Body of pancreas (tissue), 4 donors: ENCODE data around the gene LITAF. TPM values are rescaled to one million over a fixed set of nuclear protein-coding genes. Genes with fewer than 3 reads are reported as not detected.

ENCODE experiments used
- ATAC-seq: fragments of 150-250 bp; one replicate; pipeline ENCODE4 v1.9.1; 2016
- DNase-seq, 4 donors: peaks; one replicate each; pipeline ENCODE4 v3.0.0-alpha.2; 2019
- H3K27ac ChIP-seq, 4 donors: fragments of 200-600 bp; sonication (generic); 1 replicate in 3 of 4; 2 replicates in 1 of 4; pipeline versions ENCODE4 v1.5.1 to v1.6.1; 2016 to 2019; ENCODE audit warnings: mild to moderate bottlenecking in 1 of 4, mixed read lengths in 1 of 4, moderate library complexity in 1 of 4
- H3K27me3 ChIP-seq, 2 donors: fragments of 200-600 bp; sonication (generic); one replicate each; pipeline ENCODE4 v1.6.0; 2016; ENCODE audit warnings: mild to moderate bottlenecking in 1 of 2
- H3K36me3 ChIP-seq, 2 donors: fragments of 200-600 bp; sonication (generic); replicated peaks in 1 of 2; 2 replicates each; pipeline ENCODE4 v1.5.1; 2016; ENCODE audit warnings: low read depth in 2 of 2; ENCODE audit not compliant: insufficient read depth in 1 of 2
- H3K4me1 ChIP-seq: fragments of 200-600 bp; sonication (generic); one replicate; pipeline ENCODE4 v1.6.0; 2016
- H3K4me3 ChIP-seq, 2 donors: fragments of 200-600 bp; sonication (generic); 1 replicate in 1 of 2; 2 replicates in 1 of 2; pipeline ENCODE4 v1.5.1; 2016 to 2019
- H3K9me3 ChIP-seq, 3 donors: fragments of 200-600 bp; sonication (generic); 1 replicate in 2 of 3; 2 replicates in 1 of 3; pipeline ENCODE4 v1.5.1; 2016
- CTCF ChIP-seq, 7 experiments: fragments of 450-650 bp in 4 of 7; fragments of 200-600 bp in 3 of 7; sonication (generic) in 3 of 7; IDR thresholded peaks; one replicate each; pipeline ENCODE4 v1.5.1; 2016 to 2019; ENCODE audit warnings: antibody characterized with exemption in 7 of 7
- POLR2A ChIP-seq, 3 donors: fragments of 450-650 bp; IDR thresholded peaks; one replicate each; pipeline ENCODE4 v1.6.1; 2016; ENCODE audit warnings: antibody characterized with exemption in 3 of 3, mild to moderate bottlenecking in 2 of 3
- WGBS, 2 donors: methylation state at CpG; one replicate each; pipeline ENCODE4 v1.1.5; 2017; 5-methylcytosine and 5-hydroxymethylcytosine counted together
- intact Hi-C: fragments of 100-400 bp; cut with DNase I; formaldehyde crosslinking; loops from one replicate; pipeline ENCODE4 v1.15.1; 2023
- total RNA-seq, 2 donors: library from RNA; depleted of rRNA; stranded (reverse); fragments of >200 nt; gene quantifications; one replicate each; pipeline ENCODE4 v1.1.0, GENCODE V29; 2016

LITAF gene
- total RNA-seq, 2 donors from 2014 or later = 24.9 to 25.7 TPM

DNA sequence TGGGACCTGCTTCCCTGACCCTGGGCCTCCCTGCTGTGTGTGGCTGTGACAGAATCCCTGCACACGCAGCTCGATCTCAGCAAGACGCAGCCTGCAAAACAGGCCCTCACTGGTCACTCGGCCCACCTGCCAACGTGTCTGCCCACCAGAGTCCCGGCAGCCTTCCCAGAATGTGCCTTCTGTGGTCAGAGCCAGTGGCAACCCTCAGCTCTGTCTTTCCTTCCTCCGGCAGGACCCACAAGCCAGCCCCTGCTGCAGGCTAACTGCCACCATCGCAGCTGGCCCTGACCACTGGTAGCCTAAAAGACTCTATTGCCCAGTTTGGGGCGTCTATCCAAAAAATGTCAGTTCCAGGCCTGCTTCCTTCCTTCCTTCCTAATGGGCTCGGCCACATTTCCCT lies 83.2 kb downstream of the LITAF start:
- Histone ChIP-seq H3K9me3 (no peaks in the 10 kb centered on the region), H3K4me1 (no peaks in the 10 kb centered on the region), H3K27me3 (no peaks in the 10 kb centered on the region), H3K36me3 (no peaks in the 10 kb centered on the region), H3K27ac (no peak overlapping the region), H3K4me3 (no peak overlapping the region)
- intact Hi-C loops = no loop called here
- DNase-seq = no peak
- no peak for ATAC-seq
- TF ChIP-seq POLR2A (IDR thresholded peaks at IDR 0.05) = no peak
- no peak for TF ChIP-seq CTCF (IDR thresholded peaks at IDR 0.05)
- 77 to 79% methylated on average over 4 to 10 of the region's 10 CpGs for WGBS, 2 donors

DNA sequence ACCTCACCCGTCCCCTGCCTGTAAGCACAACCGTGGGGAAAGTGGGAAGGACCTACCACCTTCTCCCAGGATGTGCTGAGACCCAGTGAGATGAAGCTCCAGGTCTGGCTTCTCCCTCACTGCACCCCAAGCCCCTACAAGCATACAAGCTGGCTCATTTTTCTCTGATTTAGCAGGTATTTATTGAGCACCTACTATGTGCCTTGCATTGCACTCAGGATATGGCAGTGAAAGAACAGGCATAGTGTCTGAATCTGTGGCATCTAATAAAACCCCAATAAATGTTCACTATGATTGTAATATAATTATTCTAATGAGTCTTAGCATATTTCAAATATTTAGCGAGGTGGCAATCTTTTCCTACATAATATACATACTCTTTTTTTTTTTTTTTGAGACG lies 84.5 kb downstream of the LITAF start:
- Histone ChIP-seq H3K27ac (no peak overlapping the region), H3K9me3 (no peaks in the 10 kb centered on the region), H3K27me3 (no peaks in the 10 kb centered on the region), H3K4me3 (no peak overlapping the region), H3K36me3 (no peaks in the 10 kb centered on the region), H3K4me1 (peaks cover 9% of the 10 kb centered on the region)
- intact Hi-C loops = no loop called here
- WGBS, 2 donors = 59% methylated on average over 4 of the region's 4 CpGs
- ATAC-seq (no peak), DNase-seq (no peak)
- no peak for TF ChIP-seq CTCF (IDR thresholded peaks at IDR 0.05)
- TF ChIP-seq POLR2A (IDR thresholded peaks at IDR 0.05) = no peak

DNA sequence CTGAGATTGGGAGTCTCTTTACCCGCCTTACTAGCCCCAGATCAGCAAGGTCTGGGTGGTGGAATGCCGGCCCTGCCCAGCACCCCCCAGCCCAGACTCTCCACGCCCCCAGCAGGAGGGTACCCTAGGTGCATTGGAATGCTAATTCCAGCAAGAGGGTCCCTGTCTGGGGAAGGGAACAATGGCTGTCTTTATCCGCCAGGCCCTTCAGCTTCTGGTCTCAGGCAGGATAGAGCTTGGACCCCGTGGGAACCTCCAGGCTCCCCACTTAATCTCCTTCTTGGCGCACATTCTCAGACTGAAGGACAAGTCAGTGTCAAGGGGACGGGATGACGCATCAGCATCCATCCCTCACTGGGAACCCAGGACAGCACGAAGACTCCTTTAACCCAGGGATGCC lies 85.1 kb downstream of the LITAF start:
- Histone ChIP-seq H3K4me1 (peaks cover 15% of the 10 kb centered on the region), H3K27me3 (no peaks in the 10 kb centered on the region), H3K9me3 (no peaks in the 10 kb centered on the region), H3K36me3 (no peaks in the 10 kb centered on the region), H3K4me3 (no peak overlapping the region), H3K27ac (no peak overlapping the region)
- no peak for DNase-seq
- intact Hi-C loops = no loop called here
- WGBS, 2 donors = 51 to 53% methylated on average over 3 to 9 of the region's 9 CpGs
- no peak for ATAC-seq
- TF ChIP-seq POLR2A (IDR thresholded peaks at IDR 0.05) (no peak), CTCF (IDR thresholded peaks at IDR 0.05) (no peak)

DNA sequence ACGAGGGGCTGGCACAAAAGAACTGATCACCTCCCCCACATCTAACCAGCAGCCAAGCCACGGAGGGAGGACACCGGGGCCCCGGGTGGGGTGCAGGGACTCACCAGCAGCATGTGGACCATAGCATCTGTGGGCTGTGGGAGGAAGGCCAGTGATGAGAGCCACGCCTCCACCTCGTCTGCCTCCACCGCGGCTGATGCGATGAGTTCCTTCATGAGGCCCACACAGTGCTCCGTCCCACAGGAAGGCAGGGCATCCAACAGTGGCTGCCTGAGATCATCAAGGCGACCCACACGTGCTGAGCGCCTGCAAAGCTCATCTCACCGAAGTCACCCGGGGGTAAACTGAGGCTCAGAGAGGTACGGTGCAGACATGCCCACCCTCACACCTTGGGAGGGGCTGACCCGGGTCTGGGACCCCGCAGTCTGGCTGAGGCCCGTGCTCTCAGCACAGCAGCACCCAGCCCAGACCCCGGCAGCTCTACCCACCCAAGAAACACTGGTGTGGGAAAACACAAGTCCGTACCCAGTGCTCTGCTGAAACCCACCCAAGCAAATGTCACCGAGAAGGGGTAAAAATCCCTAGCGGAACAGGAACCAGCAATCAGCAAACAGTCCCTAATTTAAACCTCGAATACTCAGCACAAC lies 85.9 kb downstream of the LITAF start:
- 60 to 80% methylated on average over 8 to 22 of the region's 24 CpGs for WGBS, 2 donors

More for the DNA sequence above, 85.9 kb downstream of the LITAF start:
- no peak for TF ChIP-seq POLR2A (IDR thresholded peaks at IDR 0.05)
- no peak for TF ChIP-seq CTCF (IDR thresholded peaks at IDR 0.05)
- H3K4me3 ChIP-seq = no peak overlapping the region
- H3K9me3 ChIP-seq = no peaks in the 10 kb centered on the region
- H3K36me3 ChIP-seq = no peaks in the 10 kb centered on the region
- intact Hi-C loops = no loop called here
- DNase-seq = no peak
- no peak overlapping the region for H3K27ac ChIP-seq
- H3K4me1 ChIP-seq = peaks cover 21% of the 10 kb centered on the region
- H3K27me3 ChIP-seq = no peaks in the 10 kb centered on the region
- no peak for ATAC-seq
